Neuronal stem cell (in vitro differentiated cells): Measurements from ENCODE around the gene FOXP2.

Source experiments
- DNase-seq: peaks from one replicate; pipeline ENCODE4 v3.0.0-alpha.2; 2013; ENCODE audit warnings: low spot score
- H2AFZ ChIP-seq: one replicate; pipeline ENCODE4 v1.6.1; 2013; ENCODE audit warnings: mild to moderate bottlenecking, low read length, inconsistent platforms
- H2AK5ac ChIP-seq: 2 replicates; pipeline ENCODE4 v1.6.1; 2013; ENCODE audit warnings: low read depth, mild to moderate bottlenecking, inconsistent platforms, low read length, moderate library complexity, mixed read lengths
- H2BK120ac ChIP-seq: 2 replicates; pipeline ENCODE4 v1.6.1; 2013; ENCODE audit warnings: low read depth, mild to moderate bottlenecking, inconsistent platforms, low read length, moderate library complexity, mixed read lengths
- H2BK12ac ChIP-seq: one replicate; pipeline ENCODE4 v1.6.1; 2013; ENCODE audit warnings: low read length, inconsistent platforms
- H2BK15ac ChIP-seq: 2 replicates; pipeline ENCODE4 v1.6.1; 2013; ENCODE audit warnings: mild to moderate bottlenecking, low read length, inconsistent platforms, mixed read lengths
- H2BK5ac ChIP-seq: one replicate; pipeline ENCODE4 v1.6.1; 2013; ENCODE audit warnings: inconsistent platforms, mild to moderate bottlenecking, low read length, moderate library complexity
- H3K14ac ChIP-seq: one replicate; pipeline ENCODE4 v1.6.1; 2013; ENCODE audit warnings: low read length, inconsistent platforms
- H3K18ac ChIP-seq: 2 replicates; pipeline ENCODE4 v1.6.1; 2013; ENCODE audit warnings: low read length, inconsistent platforms
- H3K23ac ChIP-seq: 2 replicates; pipeline ENCODE4 v1.6.1; 2013; ENCODE audit warnings: low read depth, mild to moderate bottlenecking, mixed read lengths, low read length, inconsistent platforms; ENCODE audit not compliant: poor library complexity
- H3K27ac ChIP-seq: replicated peaks from 3 replicates; pipeline ENCODE4 v1.5.1; 2013; ENCODE audit warnings: low read length, inconsistent platforms
- H3K27me3 ChIP-seq, 3 experiments: 2 replicates each; pipeline ENCODE4 v1.6.1; 2013; ENCODE audit warnings: low read length in 3 of 3, mild to moderate bottlenecking in 2 of 3, inconsistent platforms in 1 of 3, low read depth in 1 of 3, mixed read lengths in 1 of 3, moderate library complexity in 1 of 3; ENCODE audit not compliant: control insufficient read depth in 3 of 3, insufficient read depth in 3 of 3
- H3K36me3 ChIP-seq, 2 donors: replicated peaks in 1 of 2; 2 replicates each; pipeline ENCODE4 v1.6.1; 2013; ENCODE audit warnings: low read length in 2 of 2; ENCODE audit not compliant: control insufficient read depth in 2 of 2, insufficient read depth in 2 of 2
- H3K4ac ChIP-seq: 2 replicates; pipeline ENCODE4 v1.6.1; 2013; ENCODE audit warnings: inconsistent platforms, mild to moderate bottlenecking, low read length, moderate library complexity
- H3K4me1 ChIP-seq, 2 donors: 1 replicate in 1 of 2; 2 replicates in 1 of 2; pipeline ENCODE4 v1.6.1; 2013; ENCODE audit warnings: low read length in 2 of 2, low read depth in 1 of 2; ENCODE audit not compliant: control insufficient read depth in 2 of 2, insufficient read depth in 1 of 2
- H3K4me2 ChIP-seq: one replicate; pipeline ENCODE4 v1.6.1; 2013; ENCODE audit warnings: mild to moderate bottlenecking, low read length, inconsistent platforms; ENCODE audit not compliant: insufficient read depth, poor library complexity, severe bottlenecking
- H3K4me3 ChIP-seq, 2 donors: 2 replicates each; pipeline ENCODE4 v1.5.1; 2013; ENCODE audit warnings: low read length in 2 of 2, mild to moderate bottlenecking in 2 of 2, inconsistent platforms in 1 of 2, moderate library complexity in 1 of 2
- H3K79me1 ChIP-seq: one replicate; pipeline ENCODE4 v1.6.1; 2013; ENCODE audit warnings: low read depth, mild to moderate bottlenecking, inconsistent platforms, low read length, moderate library complexity
- H3K9ac ChIP-seq: one replicate; pipeline ENCODE4 v1.6.1; 2013; ENCODE audit warnings: mild to moderate bottlenecking, low read depth, low read length, inconsistent platforms; ENCODE audit not compliant: poor library complexity
- H3K9me3 ChIP-seq, 2 donors: replicated peaks in 1 of 2; 2 replicates each; pipeline versions ENCODE3 to v1.6.1; 2013; ENCODE audit warnings: low read length in 2 of 2, mild to moderate bottlenecking in 2 of 2, inconsistent platforms in 1 of 2, low read depth in 1 of 2, mixed read lengths in 1 of 2, moderate library complexity in 1 of 2; ENCODE audit not compliant: control insufficient read depth in 2 of 2, insufficient read depth in 1 of 2
- H4K8ac ChIP-seq: one replicate; pipeline ENCODE4 v1.6.1; 2013; ENCODE audit warnings: low read depth, mild to moderate bottlenecking, inconsistent platforms, low read length, moderate library complexity
- H4K91ac ChIP-seq: one replicate; pipeline ENCODE4 v1.6.1; 2013; ENCODE audit warnings: low read length, low read depth, mild to moderate bottlenecking, inconsistent platforms; ENCODE audit not compliant: poor library complexity
- WGBS, 2 donors: extraction: QIAGEN DNeasy Blood & Tissue Kit; methylation state at CpG; one replicate each; pipeline ENCODE4 v1.1.7; 2013; ENCODE audit warnings: missing lambda C conversion rate in 2 of 2, mixed read lengths in 1 of 2; ENCODE audit not compliant: insufficient read length in 2 of 2, insufficient replicate concordance in 1 of 2; ENCODE audit errors: extremely low coverage in 2 of 2; 5-methylcytosine and 5-hydroxymethylcytosine counted together

FOXP2 gene

DNA sequence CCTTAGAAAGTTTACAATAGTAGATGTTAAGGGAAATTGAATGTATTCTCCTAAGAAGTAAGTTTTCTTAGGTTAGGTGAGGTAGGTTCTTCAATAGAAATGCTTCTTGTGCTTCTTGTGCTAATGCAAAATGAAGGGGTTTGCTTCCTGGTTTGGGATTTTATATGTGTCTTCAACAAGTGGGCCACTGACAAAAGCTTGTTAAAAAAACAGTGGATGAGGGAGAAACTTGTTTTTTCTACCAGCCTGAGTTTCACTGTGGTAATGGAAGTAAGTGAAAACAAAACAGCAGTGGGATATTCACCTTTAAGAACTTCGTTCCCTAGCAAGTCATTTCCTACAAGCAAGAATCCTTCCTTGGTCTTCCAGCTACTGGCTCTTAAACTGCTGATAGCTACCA lies 107.5 kb downstream of the FOXP2 start:
- Histone ChIP-seq H3K4me2 (no peak overlapping the region), H3K9me3 (no peaks in the 10 kb centered on the region), H3K36me3 (no peaks in the 10 kb centered on the region), H2AFZ (no peak overlapping the region), H4K8ac (no peak overlapping the region), H3K18ac (no peak overlapping the region), H3K79me1 (no peaks in the 10 kb centered on the region), H3K9ac (no peak overlapping the region), H3K4ac (no peak overlapping the region), H2BK15ac (no peak overlapping the region), H3K14ac (no peak overlapping the region), H4K91ac (no peak overlapping the region), H3K4me3 (no peak overlapping the region), H3K27me3 (no peaks in the 10 kb centered on the region), H2BK120ac (no peak overlapping the region), H3K23ac (no peak overlapping the region), H3K4me1 (no peaks in the 10 kb centered on the region), H2AK5ac (no peak overlapping the region), H3K27ac (no peak overlapping the region), H2BK12ac (no peak overlapping the region), H2BK5ac (no peak overlapping the region)
- no CpG with 5 or more reads among the region's 1 CpG for WGBS, 2 donors
- DNase-seq = no peak

GRCh38 chr7:114527589-114527988 lies 113.0 kb downstream of the FOXP2 start:
- Histone ChIP-seq H3K14ac (no peak overlapping the region), H3K9me3 (no peaks in the 10 kb centered on the region), H2BK5ac (no peak overlapping the region), H3K4me1 (peaks cover 0 to 4% of the 10 kb centered on the region in 2 donors), H3K18ac (no peak overlapping the region), H3K4me2 (no peak overlapping the region), H2AK5ac (no peak overlapping the region), H3K23ac (no peak overlapping the region), H4K8ac (no peak overlapping the region), H3K36me3 (no peaks in the 10 kb centered on the region), H3K27ac (no peak overlapping the region), H3K4me3 (no peak overlapping the region), H3K79me1 (no peaks in the 10 kb centered on the region), H2BK12ac (no peak overlapping the region), H2AFZ (no peak overlapping the region), H4K91ac (no peak overlapping the region), H3K9ac (no peak overlapping the region), H3K27me3 (no peaks in the 10 kb centered on the region), H3K4ac (no peak overlapping the region), H2BK120ac (no peak overlapping the region), H2BK15ac (no peak overlapping the region)
- DNase-seq = no peak
- WGBS, 2 donors = no CpG with 5 or more reads among the region's 3 CpGs

DNA sequence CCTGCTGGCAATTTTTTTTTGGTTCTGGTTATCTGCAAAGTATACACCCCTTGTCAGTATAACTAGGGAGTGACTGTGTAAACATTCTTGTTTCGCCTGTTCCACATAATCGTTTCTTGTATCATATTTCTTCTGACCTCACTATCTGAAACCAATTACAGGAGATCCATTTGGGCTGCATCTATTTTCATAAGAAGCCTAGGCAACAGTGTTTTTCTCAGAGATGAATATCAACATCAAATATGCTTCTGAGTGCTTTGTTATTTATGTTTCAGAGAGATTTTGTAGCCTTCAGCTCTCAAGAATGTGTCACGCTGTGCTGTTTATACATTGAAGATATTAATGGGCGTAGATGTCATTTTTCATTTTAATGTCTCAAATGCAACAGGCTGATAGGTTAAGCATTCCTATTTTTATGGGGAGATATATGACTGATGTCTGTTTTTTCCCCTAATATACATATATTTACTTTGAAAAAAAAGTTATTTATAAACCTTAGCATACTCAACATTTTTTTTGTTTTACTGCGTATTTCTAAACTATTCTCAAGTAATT lies 115.5 kb downstream of the FOXP2 start:
- H3K27me3 ChIP-seq = no peaks in the 10 kb centered on the region
- no peak overlapping the region for H3K14ac ChIP-seq
- no peak overlapping the region for H2BK120ac ChIP-seq
- H4K91ac ChIP-seq = no peak overlapping the region
- H2AK5ac ChIP-seq = no peak overlapping the region
- H2BK12ac ChIP-seq = no peak overlapping the region
- no peak overlapping the region for H3K27ac ChIP-seq
- H4K8ac ChIP-seq = no peak overlapping the region
- H3K9ac ChIP-seq = no peak overlapping the region
- H2BK15ac ChIP-seq = no peak overlapping the region
- H2AFZ ChIP-seq = no peak overlapping the region
- H3K9me3 ChIP-seq = no peaks in the 10 kb centered on the region
- H2BK5ac ChIP-seq = no peak overlapping the region
- no CpG with 5 or more reads among the region's 5 CpGs for WGBS, 2 donors
- H3K4me2 ChIP-seq = no peak overlapping the region
- H3K79me1 ChIP-seq = no peaks in the 10 kb centered on the region
- H3K36me3 ChIP-seq = no peaks in the 10 kb centered on the region
- no peak overlapping the region for H3K4me3 ChIP-seq
- H3K4ac ChIP-seq = no peak overlapping the region
- peaks cover 0 to 17% of the 10 kb centered on the region in 2 donors for H3K4me1 ChIP-seq
- no peak for DNase-seq
- H3K23ac ChIP-seq = no peak overlapping the region
- H3K18ac ChIP-seq = no peak overlapping the region

GRCh38 chr7:114531326-114531725 lies 116.7 kb downstream of the FOXP2 start:
- H3K4me1 ChIP-seq = peaks cover 0 to 25% of the 10 kb centered on the region in 2 donors
- no peaks in the 10 kb centered on the region for H3K9me3 ChIP-seq

More at GRCh38 chr7:114531326-114531725, 116.7 kb downstream of the FOXP2 start:
- Histone ChIP-seq H2BK15ac (no peak overlapping the region), H3K79me1 (no peaks in the 10 kb centered on the region), H3K4me2 (no peak overlapping the region), H3K27me3 (no peaks in the 10 kb centered on the region), H4K8ac (no peak overlapping the region), H3K14ac (no peak overlapping the region), H3K27ac (no peak overlapping the region), H3K36me3 (no peaks in the 10 kb centered on the region), H3K23ac (no peak overlapping the region), H3K9ac (no peak overlapping the region), H3K4me3 (no peak overlapping the region), H3K4ac (no peak overlapping the region), H2BK120ac (no peak overlapping the region), H2BK5ac (no peak overlapping the region), H3K18ac (no peak overlapping the region), H4K91ac (no peak overlapping the region), H2AFZ (no peak overlapping the region), H2BK12ac (no peak overlapping the region), H2AK5ac (no peak overlapping the region)
- DNase-seq = no peak
